Kidney epithelial cell (primary cell): Measurements from ENCODE around the gene DRGX. TPM values are rescaled to one million over a fixed set of nuclear protein-coding genes. Genes with fewer than 3 reads are reported as not detected.

Source experiments
- DNase-seq: peaks from one replicate; pipeline ENCODE4 v3.0.0-alpha.2; 2010; ENCODE audit warnings: low read depth
- H3K27me3 ChIP-seq: 2 replicates; pipeline ENCODE4 v1.6.0; 2011; ENCODE audit warnings: low read length; ENCODE audit not compliant: control insufficient read depth, insufficient read depth
- H3K36me3 ChIP-seq: 2 replicates; pipeline ENCODE4 v1.5.1; 2011; ENCODE audit warnings: low read length; ENCODE audit not compliant: control insufficient read depth, insufficient read depth
- H3K4me3 ChIP-seq: 2 replicates; pipeline ENCODE4 v1.5.1; 2011; ENCODE audit warnings: low read depth, mild to moderate bottlenecking, control low read depth, low read length
- CTCF ChIP-seq: IDR thresholded peaks from 2 replicates; pipeline ENCODE4 v1.5.1; 2011; ENCODE audit warnings: mild to moderate bottlenecking, moderate library complexity, low read length, control low read depth, inconsistent platforms; ENCODE audit not compliant: insufficient read depth, poor library complexity, severe bottlenecking
- total RNA-seq: library from RNA; depleted of rRNA; stranded (reverse); fragments of >200 nt; gene quantifications from 2 replicates; pipeline ENCODE4 v1.2.3, GENCODE V29; 2015

The DRGX gene
- total RNA-seq, 1 donor from 2014 or later = not detected

- Histone ChIP-seq H3K4me3 (no peak overlapping the region), H3K27me3 (no peaks in the 10 kb centered on the region), H3K36me3 (no peaks in the 10 kb centered on the region)
- DNase-seq = no peak
- TF ChIP-seq CTCF = no peak
Measured at GRCh38 chr10:49324711-49325110, 71.2 kb downstream of the DRGX start.

- H3K4me3 ChIP-seq = no peak overlapping the region
- TF ChIP-seq CTCF = no peak
Measured at GRCh38 chr10:49323896-49324270, 72.0 kb downstream of the DRGX start.

GRCh38 chr10:49323171-49323895, 72.6 kb downstream of the DRGX start:
- Histone ChIP-seq H3K27me3 (no peaks in the 10 kb centered on the region), H3K4me3 (no peak overlapping the region), H3K36me3 (no peaks in the 10 kb centered on the region)
- no peak for DNase-seq
- TF ChIP-seq CTCF = no peak

More at GRCh38 chr10:49323896-49324270, 72.0 kb downstream of the DRGX start:
- no peaks in the 10 kb centered on the region for H3K27me3 ChIP-seq
- H3K36me3 ChIP-seq = no peaks in the 10 kb centered on the region
- no peak for DNase-seq

- Histone ChIP-seq H3K4me3 (no peak overlapping the region), H3K36me3 (no peaks in the 10 kb centered on the region), H3K27me3 (no peaks in the 10 kb centered on the region)
- no peak for DNase-seq
- TF ChIP-seq CTCF = no peak
Measured at GRCh38 chr10:49322371-49323170, 73.3 kb downstream of the DRGX start.

- no peaks in the 10 kb centered on the region for H3K36me3 ChIP-seq
- no peaks in the 10 kb centered on the region for H3K27me3 ChIP-seq
- DNase-seq = no peak
- TF ChIP-seq CTCF = no peak
- no peak overlapping the region for H3K4me3 ChIP-seq
Measured at GRCh38 chr10:49321021-49321420, 74.9 kb downstream of the DRGX start.
